GM18861 (cell line): ENCODE data around the gene WSCD2.

Experiments used
- ATAC-seq: cut with Tn5 transposase; IDR thresholded peaks from one replicate; pipeline ENCODE4 v1.9.1; 2021; ENCODE audit not compliant: unreplicated experiment

Gene WSCD2

GRCh38 chr12:108296945-108297344 lies 167.9 kb downstream of the WSCD2 start:
- ATAC-seq: no peak

DNA sequence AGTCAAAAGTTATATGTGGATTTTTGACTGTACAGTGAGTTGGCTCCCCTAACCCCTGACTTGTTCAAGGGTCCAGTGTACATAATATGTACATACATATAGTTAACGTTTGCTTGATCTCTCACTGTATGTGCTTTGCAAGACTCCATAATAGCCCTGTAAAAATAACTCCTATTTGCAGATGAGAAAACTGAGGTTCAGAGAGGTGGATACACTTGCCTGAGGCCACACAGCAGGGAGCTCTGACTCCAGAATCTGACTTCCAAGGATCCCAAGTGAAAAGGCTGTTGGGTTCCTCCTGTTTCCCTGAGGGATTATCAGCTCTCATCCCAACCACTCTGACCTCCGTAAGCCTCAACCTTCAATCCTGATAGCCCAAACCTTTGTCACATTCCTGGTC lies 168.3 kb downstream of the WSCD2 start:
- ATAC-seq: no peak

- no peak for ATAC-seq
Observed at GRCh38 chr12:108297895-108298760, 169.0 kb downstream of the WSCD2 start.

GRCh38 chr12:108298761-108299275 lies 169.7 kb downstream of the WSCD2 start:
- ATAC-seq: no peak

- ATAC-seq: no peak
Observed at GRCh38 chr12:108299516-108299915, 170.4 kb downstream of the WSCD2 start.
